SK-N-SH treated with all-trans-retinoic acid at 6 μM for 48 hours (cell line): ENCODE data around the gene CD200.

ENCODE experiments used
- ATAC-seq: fragments of 200-7000 bp; cut with Tn5 transposase; 3 replicates; pipeline ENCODE4 v1.9.1; 2020; ENCODE audit warnings: mild to moderate bottlenecking, moderate library complexity
- ARNTL ChIP-seq: fragments of 450-650 bp; formaldehyde crosslinking; IDR thresholded peaks from 2 replicates; pipeline ENCODE4 v1.5.0; 2020; ENCODE audit warnings: low read depth, mild to moderate bottlenecking, moderate library complexity, borderline replicate concordance
- BACH2 ChIP-seq: fragments of 250-450 bp; sonication (Bioruptor Pico); IDR thresholded peaks from 2 replicates; pipeline ENCODE4 v1.9.0; 2021; ENCODE audit warnings: mild to moderate bottlenecking, borderline replicate concordance
- CSDC2 ChIP-seq: fragments of 250-450 bp; sonication (Bioruptor Pico); IDR thresholded peaks from 2 replicates; pipeline ENCODE4 v1.5.0; 2020; ENCODE audit warnings: mild to moderate bottlenecking, moderate library complexity
- CSRNP3 ChIP-seq: fragments of 250-450 bp; sonication (Bioruptor Pico); IDR thresholded peaks from 2 replicates; pipeline ENCODE4 v1.5.1; 2021; ENCODE audit warnings: mild to moderate bottlenecking, moderate library complexity
- ESRRG ChIP-seq: fragments of 250-450 bp; sonication (Bioruptor Pico); IDR thresholded peaks from 2 replicates; pipeline ENCODE4 v1.6.1; 2021; ENCODE audit warnings: mild to moderate bottlenecking
- OSR1 ChIP-seq: fragments of 250-450 bp; sonication (Bioruptor Pico); IDR thresholded peaks from 2 replicates; pipeline ENCODE4 v1.8.0; 2022; ENCODE audit warnings: moderate library complexity, mild to moderate bottlenecking, inconsistent platforms
- PATZ1 ChIP-seq: fragments of 250-450 bp; sonication (Bioruptor Pico); IDR thresholded peaks from 2 replicates; pipeline ENCODE4 v1.8.0; 2020; ENCODE audit warnings: mild to moderate bottlenecking, moderate library complexity, borderline replicate concordance
- PPARA ChIP-seq: fragments of 250-450 bp; sonication (Bioruptor Pico); IDR thresholded peaks from 2 replicates; pipeline ENCODE4 v1.5.0; 2020; ENCODE audit warnings: mild to moderate bottlenecking, borderline replicate concordance
- RARB ChIP-seq: fragments of 250-450 bp; sonication (Bioruptor Pico); IDR thresholded peaks from 2 replicates; pipeline ENCODE4 v1.8.0; 2021; ENCODE audit warnings: mild to moderate bottlenecking, moderate library complexity
- SNAI2 ChIP-seq: fragments of 250-450 bp; sonication (Bioruptor Pico); IDR thresholded peaks from 2 replicates; pipeline ENCODE4 v1.5.0; 2020; ENCODE audit warnings: mild to moderate bottlenecking, moderate library complexity
- TCF4 ChIP-seq: fragments of 250-450 bp; sonication (Bioruptor Pico); IDR thresholded peaks from 2 replicates; pipeline ENCODE4 v1.8.0; 2021; ENCODE audit warnings: mild to moderate bottlenecking, moderate library complexity, borderline replicate concordance
- TOX ChIP-seq: fragments of 250-450 bp; sonication (Bioruptor Pico); IDR thresholded peaks from 2 replicates; pipeline ENCODE4 v1.8.0; 2021; ENCODE audit warnings: mild to moderate bottlenecking, moderate library complexity, borderline replicate concordance
- TSHZ2 ChIP-seq: fragments of 250-450 bp; sonication (Bioruptor Pico); IDR thresholded peaks from 2 replicates; pipeline ENCODE4 v1.5.0; 2020; ENCODE audit warnings: mild to moderate bottlenecking, moderate library complexity
- ZC3H10 ChIP-seq: fragments of 250-450 bp; sonication (Bioruptor Pico); IDR thresholded peaks from 2 replicates; pipeline ENCODE4 v1.5.1; 2021; ENCODE audit warnings: mild to moderate bottlenecking, moderate library complexity
- ZFP3 ChIP-seq: fragments of 250-450 bp; sonication (Bioruptor Pico); IDR thresholded peaks from 2 replicates; pipeline ENCODE4 v1.5.0; 2020; ENCODE audit warnings: mild to moderate bottlenecking, moderate library complexity
- ZFP30 ChIP-seq: fragments of 450-650 bp; formaldehyde crosslinking; IDR thresholded peaks from 2 replicates; pipeline ENCODE4 v1.5.0; 2022; ENCODE audit warnings: mild to moderate bottlenecking, moderate library complexity
- ZNF565 ChIP-seq: fragments of 450-650 bp; formaldehyde crosslinking; conservative IDR thresholded peaks from 2 replicates; pipeline ENCODE4 v1.5.0; 2020; ENCODE audit warnings: low read depth, mild to moderate bottlenecking, moderate library complexity
- ZNF70 ChIP-seq: fragments of 450-650 bp; formaldehyde crosslinking; IDR thresholded peaks from 2 replicates; pipeline ENCODE4 v1.5.0; 2020; ENCODE audit warnings: mild to moderate bottlenecking, moderate library complexity
- ZNF8 ChIP-seq: fragments of 450-650 bp; formaldehyde crosslinking; IDR thresholded peaks from 2 replicates; pipeline ENCODE4 v1.5.0; 2020; ENCODE audit warnings: mild to moderate bottlenecking, moderate library complexity

CD200 gene

GRCh38 chr3:112357930-112358780, 25.2 kb downstream of the CD200 start:
- no peak for ATAC-seq
- TF ChIP-seq TCF4 = no peak
- TF ChIP-seq ZFP3 (CRISPR knock-in tag) = 0 out of 2 replicates have a peak, but pooled peaks have one; percentile 24
- TF ChIP-seq, all 23 proteins: peak for 1

- no peak for ATAC-seq
Observed at GRCh38 chr3:112360561-112360960, 27.6 kb downstream of the CD200 start.

GRCh38 chr3:112362221-112362620, 29.3 kb downstream of the CD200 start:
- no peak for ATAC-seq
- TF ChIP-seq PATZ1 (CRISPR knock-in tag) (no peak), TSHZ2 (no peak), ZFP3 (CRISPR knock-in tag) (no peak), TCF4 (no peak), BACH2 (CRISPR knock-in tag) (no peak), CSRNP3 (CRISPR knock-in tag) (no peak), SNAI2 (CRISPR knock-in tag) (no peak), ARNTL (CRISPR knock-in tag) (no peak)

More at GRCh38 chr3:112360561-112360960, 27.6 kb downstream of the CD200 start:
- TF ChIP-seq ARNTL (CRISPR knock-in tag) (no peak), OSR1 (no peak), ZFP30 (CRISPR knock-in tag) (no peak), ESRRG (CRISPR knock-in tag) (no peak), ZNF565 (CRISPR knock-in tag) (no peak), ZNF8 (CRISPR knock-in tag) (no peak), PPARA (no peak), RARB (CRISPR knock-in tag) (no peak), CSRNP3 (CRISPR knock-in tag) (no peak), ZC3H10 (CRISPR knock-in tag) (no peak), TOX (CRISPR knock-in tag) (no peak), BACH2 (CRISPR knock-in tag) (no peak), CSDC2 (CRISPR knock-in tag) (no peak), PATZ1 (CRISPR knock-in tag) (no peak), ZNF70 (CRISPR knock-in tag) (no peak)
